A673 (cell line): Measurements from ENCODE around the gene LPP. TPM values are rescaled to one million over a fixed set of nuclear protein-coding genes. Genes with fewer than 3 reads are reported as not detected.

Experiments
- BruUV-seq: library from RNA; stranded (reverse); fragments of 400-500 nt; replicated peaks from 2 replicates; lab custom pipeline; 2021; lab: Mats Ljungman, UMichigan
- CTCF ChIA-PET: fragments of 300-600 bp; sonication (Branson Sonifier 250); formaldehyde crosslinking; loops from one replicate; lab custom pipeline; 2022; ENCODE audit warnings: antibody characterized with exemption; lab: Charles Lee
- POLR2A ChIA-PET: fragments of 300-600 bp; sonication (Branson Sonifier 250); formaldehyde crosslinking; loops from one replicate; lab custom pipeline; 2022; ENCODE audit warnings: antibody characterized with exemption; ENCODE audit not compliant: low non-redundant PET; lab: Charles Lee
- DNase-seq: peaks from one replicate; pipeline ENCODE4 v3.0.0-alpha.2; 2015; ENCODE audit warnings: low spot score
- H3K27ac ChIP-seq: fragments of 200-600 bp; sonication (generic); 2 replicates; pipeline ENCODE4 v1.5.1; 2016; ENCODE audit warnings: mixed run types, low read depth, mild to moderate bottlenecking, mixed read lengths, antibody characterized with exemption, low read length; ENCODE audit not compliant: poor library complexity, severe bottlenecking
- H3K27me3 ChIP-seq: fragments of 200-600 bp; sonication (generic); replicated peaks from 2 replicates; pipeline ENCODE4 v1.6.1; 2017; ENCODE audit warnings: mixed run types, low read depth, mild to moderate bottlenecking, mixed read lengths, antibody characterized with exemption, low read length; ENCODE audit not compliant: insufficient read depth, poor library complexity
- H3K36me3 ChIP-seq: fragments of 200-600 bp; sonication (generic); 2 replicates; pipeline ENCODE4 v1.6.1; 2016; ENCODE audit warnings: mixed run types, mild to moderate bottlenecking, mixed read lengths, antibody characterized with exemption, low read length; ENCODE audit not compliant: insufficient read depth, poor library complexity, severe bottlenecking
- H3K4me1 ChIP-seq: fragments of 200-600 bp; sonication (generic); 2 replicates; pipeline ENCODE4 v1.6.1; 2017; ENCODE audit warnings: mixed run types, mild to moderate bottlenecking, mixed read lengths, antibody characterized with exemption, low read length; ENCODE audit not compliant: insufficient read depth, poor library complexity, severe bottlenecking
- H3K4me3 ChIP-seq: fragments of 200-600 bp; sonication (generic); 2 replicates; pipeline ENCODE4 v1.5.1; 2016; ENCODE audit warnings: low read depth, mixed run types, mild to moderate bottlenecking, mixed read lengths, low read length; ENCODE audit not compliant: poor library complexity, severe bottlenecking
- H3K9me3 ChIP-seq: fragments of 200-600 bp; sonication (generic); 2 replicates; pipeline ENCODE4 v1.6.1; 2016; ENCODE audit warnings: mixed run types, low read depth, mild to moderate bottlenecking, mixed read lengths, antibody characterized with exemption, low read length; ENCODE audit not compliant: poor library complexity, severe bottlenecking
- CTCF ChIP-seq: fragments of 300-800, 200-600 bp; sonication (generic); conservative IDR thresholded peaks from 2 replicates; pipeline ENCODE4 v1.5.1; 2017; ENCODE audit warnings: low read depth, mild to moderate bottlenecking, antibody characterized with exemption, low read length, moderate library complexity, mixed read lengths
- EZH2 ChIP-seq: fragments of 200-600 bp; sonication (generic); IDR thresholded peaks from 2 replicates; pipeline ENCODE4 v1.6.1; 2017; ENCODE audit warnings: borderline replicate concordance, low read depth, mild to moderate bottlenecking, mixed read lengths, antibody characterized with exemption, low read length; ENCODE audit not compliant: poor library complexity, severe bottlenecking
- intact Hi-C: fragments of 100-400 bp; cut with micrococcal nuclease; formaldehyde crosslinking; loops from one replicate; pipeline ENCODE4 v1.10.0; 2022; ENCODE audit not compliant: unreplicated experiment
- total RNA-seq: library from RNA; stranded (reverse); gene quantifications from 2 replicates; pipeline ENCODE4 v1.2.3, GENCODE V29; 2021

LPP gene
- total RNA-seq, 1 experiment from 2014 or later = 39.7 TPM

- no peaks in the 10 kb centered on the region for H3K36me3 ChIP-seq
- H3K4me1 ChIP-seq = peaks cover 13% of the 10 kb centered on the region
- H3K4me3 ChIP-seq = no peak overlapping the region
- intact Hi-C loops = loop anchor here (5.0 to 10.0 kb wide), 2 partner anchors 363 to 409 kb away; no protein-coding TSS in a partner anchor
- ChIA-PET POLR2A (no interaction called here), CTCF (no interaction called here)
- DNase-seq = no peak
- no peaks in the 10 kb centered on the region for H3K27me3 ChIP-seq
- H3K27ac ChIP-seq = no peak overlapping the region
- H3K9me3 ChIP-seq = no peaks in the 10 kb centered on the region
- no peak for TF ChIP-seq EZH2
- BruUV-seq = no TSS peak
These were observed 2.5 kb upstream of the LPP start for GRCh38 chr3:188151438-188151837.

DNA sequence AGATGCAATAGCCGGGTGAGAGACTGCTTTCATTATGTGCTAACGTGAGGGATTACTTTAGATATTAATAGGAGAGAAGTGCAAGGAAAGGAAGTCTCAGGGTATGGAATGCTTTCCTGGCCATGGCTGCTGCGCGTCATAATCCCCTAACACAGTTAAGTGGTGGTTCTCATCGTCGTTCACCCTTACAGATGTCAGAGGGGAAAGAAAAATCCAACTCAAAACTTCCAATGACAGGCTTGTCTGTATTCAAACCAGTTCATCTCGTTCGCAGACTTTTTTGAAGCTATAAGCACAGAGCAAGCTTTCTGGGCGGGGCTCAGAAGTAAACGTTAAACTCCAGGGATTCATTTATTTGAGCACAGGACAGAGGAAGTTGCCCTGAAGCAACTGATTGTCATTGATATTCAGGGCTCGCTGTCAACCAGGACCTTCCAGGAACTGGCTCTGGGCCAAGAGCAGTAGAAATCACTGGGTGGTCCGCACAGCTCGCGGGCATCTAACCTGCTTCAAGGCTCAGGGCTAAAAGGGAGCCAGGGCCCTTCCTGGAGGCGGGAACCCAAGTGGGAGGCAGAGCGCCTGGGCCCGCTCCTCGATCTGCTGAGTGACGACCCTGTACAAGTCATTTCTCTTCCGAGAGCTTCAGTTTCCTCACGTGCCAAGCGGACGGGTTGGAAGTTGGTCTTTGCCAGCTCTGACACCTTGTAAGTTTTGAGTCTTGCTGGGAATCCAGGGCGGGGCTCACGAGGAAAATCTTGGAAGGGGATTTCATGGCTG, 1.1 kb upstream of the LPP start:
- TSS peak; percentile 87 for BruUV-seq
- Histone ChIP-seq H3K4me3 (peak overlapping the region; percentile 64), H3K27ac (peak overlapping the region; percentile 92), H3K36me3 (no peaks in the 10 kb centered on the region), H3K9me3 (no peaks in the 10 kb centered on the region), H3K27me3 (no peaks in the 10 kb centered on the region), H3K4me1 (peaks cover 13% of the 10 kb centered on the region)
- CTCF ChIA-PET = interaction anchor here (1.0 kb wide), 1 partner anchor 413 kb away, joined by 3 read pairs; no protein-coding TSS in a partner anchor
- TF ChIP-seq EZH2 (no peak), CTCF (no peak)
- peak; percentile 63 for DNase-seq
- POLR2A ChIA-PET = interaction anchor here (0.7 kb wide), 2 partner anchors 13 to 914 kb away, joined by 4 to 6 read pairs; no protein-coding TSS in a partner anchor
- intact Hi-C loops = loop anchor here (5.0 to 10.0 kb wide), 2 partner anchors 362 to 411 kb away; no protein-coding TSS in a partner anchor

- Histone ChIP-seq H3K9me3 (no peaks in the 10 kb centered on the region), H3K4me3 (peak overlapping the region; percentile 64), H3K4me1 (peaks cover 13% of the 10 kb centered on the region), H3K27ac (peak overlapping the region; percentile 92), H3K27me3 (no peaks in the 10 kb centered on the region), H3K36me3 (no peaks in the 10 kb centered on the region)
- TF ChIP-seq CTCF (no peak), EZH2 (no peak)
- DNase-seq = peak; percentile 91
- intact Hi-C loops = loop anchor here (5.0 to 10.0 kb wide), 2 partner anchors 361 to 411 kb away; no protein-coding TSS in a partner anchor
- ChIA-PET POLR2A (interaction anchor here (0.7 kb wide), 2 partner anchors 12 to 914 kb away, joined by 4 to 6 read pairs; no protein-coding TSS in a partner anchor), CTCF (interaction anchor here (0.6 to 1.0 kb wide), 2 partner anchors 353 to 414 kb away, joined by 3 read pairs; no protein-coding TSS in a partner anchor)
- BruUV-seq = no TSS peak
These were observed 432 bp upstream of the LPP start for GRCh38 chr3:188153437-188154013.
